PC-9 (cell line): Measurements from ENCODE around the gene NAAA.

Experiments
- EZH2 ChIP-seq: fragments of 200-600 bp; sonication (generic); IDR thresholded peaks from 2 replicates; pipeline ENCODE4 v1.8.0; 2017; ENCODE audit warnings: antibody characterized with exemption, low read depth
- TF ChIP-seq, protein P1 (sequence below): fragments of 200-600 bp; sonication (generic); conservative IDR thresholded peaks from 2 replicates; pipeline ENCODE4 v1.6.1; 2017; ENCODE audit warnings: mixed run types, antibody characterized with exemption, mild to moderate bottlenecking, moderate library complexity

DNA sequence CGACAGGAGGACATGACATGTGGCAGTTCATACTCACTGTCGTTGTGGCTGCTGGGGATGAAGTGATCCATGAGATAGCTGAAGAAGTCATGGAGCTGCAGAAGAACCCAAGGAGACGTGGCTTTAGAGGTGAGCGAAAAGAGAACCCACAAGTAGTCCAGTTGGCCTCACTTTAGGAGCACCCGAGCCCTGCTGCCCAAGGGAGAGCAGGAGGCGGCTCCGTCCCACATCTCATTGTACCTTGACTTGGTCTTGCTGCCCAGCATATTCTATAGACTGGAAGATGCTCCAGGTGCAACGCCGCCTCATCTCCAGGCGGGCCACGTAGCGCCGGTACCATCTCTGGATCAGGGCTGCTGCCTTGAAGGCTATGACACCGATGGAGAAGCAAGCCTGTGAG is 49.2 kb downstream of the NAAA start:
- TF ChIP-seq, protein P1, sequence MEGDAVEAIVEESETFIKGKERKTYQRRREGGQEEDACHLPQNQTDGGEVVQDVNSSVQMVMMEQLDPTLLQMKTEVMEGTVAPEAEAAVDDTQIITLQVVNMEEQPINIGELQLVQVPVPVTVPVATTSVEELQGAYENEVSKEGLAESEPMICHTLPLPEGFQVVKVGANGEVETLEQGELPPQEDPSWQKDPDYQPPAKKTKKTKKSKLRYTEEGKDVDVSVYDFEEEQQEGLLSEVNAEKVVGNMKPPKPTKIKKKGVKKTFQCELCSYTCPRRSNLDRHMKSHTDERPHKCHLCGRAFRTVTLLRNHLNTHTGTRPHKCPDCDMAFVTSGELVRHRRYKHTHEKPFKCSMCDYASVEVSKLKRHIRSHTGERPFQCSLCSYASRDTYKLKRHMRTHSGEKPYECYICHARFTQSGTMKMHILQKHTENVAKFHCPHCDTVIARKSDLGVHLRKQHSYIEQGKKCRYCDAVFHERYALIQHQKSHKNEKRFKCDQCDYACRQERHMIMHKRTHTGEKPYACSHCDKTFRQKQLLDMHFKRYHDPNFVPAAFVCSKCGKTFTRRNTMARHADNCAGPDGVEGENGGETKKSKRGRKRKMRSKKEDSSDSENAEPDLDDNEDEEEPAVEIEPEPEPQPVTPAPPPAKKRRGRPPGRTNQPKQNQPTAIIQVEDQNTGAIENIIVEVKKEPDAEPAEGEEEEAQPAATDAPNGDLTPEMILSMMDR = no peak
- no peak for TF ChIP-seq EZH2
